T-helper 1 cell treated with Interleukin-12 subunit alpha and Interleukin-12 subunit beta and Interleukin-4 antibody, amounts not matched to agents 30 ng/mL and 1 ng/mL, for 36 hours (primary cell): Measurements from ENCODE around the gene RCOR2. TPM values are rescaled to one million over a fixed set of nuclear protein-coding genes. Genes with fewer than 3 reads are reported as not detected.
"Not testable (repeated sequence)": the region's sequence is repeated elsewhere in the genome, so short reads cannot be mapped to it uniquely, and the experiment has no call there.

Experiments
- intact Hi-C: fragments of 100-400 bp; cut with micrococcal nuclease; formaldehyde crosslinking; loops from one replicate; pipeline ENCODE4 v1.15.1; 2024
- total RNA-seq: library from RNA; stranded (reverse); gene quantifications from 2 replicates; pipeline ENCODE4 v1.2.3, GENCODE V29; 2022

The RCOR2 gene
- total RNA-seq, 1 donor from 2014 or later: not detected

- intact Hi-C loops: no loop called here
Observed at GRCh38 chr11:63882555-63883242, 34.3 kb downstream of the RCOR2 start.

DNA sequence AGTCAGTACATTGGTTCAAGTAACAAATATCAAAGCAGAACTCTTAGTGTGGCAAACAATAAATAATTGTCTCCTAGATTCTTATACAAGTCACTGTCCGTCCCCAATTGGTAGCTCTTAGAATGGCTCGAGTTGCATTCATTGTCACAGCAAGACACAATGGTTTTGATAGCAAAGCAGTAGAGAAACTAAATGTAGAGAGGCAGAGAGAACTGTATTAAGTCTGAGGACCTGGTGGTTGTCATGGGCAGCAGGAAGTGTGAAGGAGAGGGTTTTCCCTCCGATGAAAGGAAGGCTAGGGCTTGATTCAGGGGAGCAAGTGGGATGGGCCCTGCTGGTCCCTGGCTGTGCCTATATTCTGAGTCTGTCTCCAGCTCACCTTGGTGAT lies 36.6 kb downstream of the RCOR2 start:
- intact Hi-C loops: no loop called here

DNA sequence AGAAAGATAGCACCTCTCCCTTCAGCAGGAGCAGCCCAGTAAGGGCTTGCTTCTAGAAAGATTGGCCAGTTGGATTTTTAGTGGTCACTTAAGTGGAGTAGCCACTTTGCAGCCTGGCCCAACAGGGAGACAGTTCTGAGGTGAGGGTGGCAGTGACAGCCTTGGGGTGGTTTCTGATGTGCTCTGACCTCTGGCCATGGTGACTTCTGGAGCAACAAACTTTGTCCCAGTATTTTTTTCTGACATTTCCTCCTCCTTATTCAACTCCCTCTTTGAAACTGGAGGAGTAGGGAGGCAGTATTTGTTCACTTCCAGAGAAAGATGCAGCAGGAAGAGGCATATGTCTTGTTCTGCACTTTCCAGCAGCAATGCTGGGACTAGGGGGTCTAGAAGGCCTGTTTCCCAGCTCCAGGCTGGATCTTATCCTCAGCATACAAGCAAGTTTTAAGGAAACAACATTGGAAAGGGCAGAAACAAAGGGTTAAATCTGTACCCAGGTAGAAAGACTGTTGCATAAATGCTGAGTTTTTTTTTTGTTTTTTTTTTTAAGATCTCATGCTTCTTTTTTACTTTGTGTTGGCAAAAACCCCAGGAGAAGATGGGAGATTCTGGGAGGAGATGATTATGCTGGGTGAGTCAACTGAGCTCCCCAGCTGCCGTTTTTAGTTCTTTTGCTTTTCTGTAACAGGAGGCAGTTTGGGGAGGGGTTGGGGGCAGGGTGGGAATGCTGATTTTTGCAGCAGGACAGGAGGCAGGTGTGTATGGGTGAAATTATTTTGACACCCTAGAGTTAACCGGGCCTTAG lies 37.2 kb downstream of the RCOR2 start:
- intact Hi-C loops: no loop called here

DNA sequence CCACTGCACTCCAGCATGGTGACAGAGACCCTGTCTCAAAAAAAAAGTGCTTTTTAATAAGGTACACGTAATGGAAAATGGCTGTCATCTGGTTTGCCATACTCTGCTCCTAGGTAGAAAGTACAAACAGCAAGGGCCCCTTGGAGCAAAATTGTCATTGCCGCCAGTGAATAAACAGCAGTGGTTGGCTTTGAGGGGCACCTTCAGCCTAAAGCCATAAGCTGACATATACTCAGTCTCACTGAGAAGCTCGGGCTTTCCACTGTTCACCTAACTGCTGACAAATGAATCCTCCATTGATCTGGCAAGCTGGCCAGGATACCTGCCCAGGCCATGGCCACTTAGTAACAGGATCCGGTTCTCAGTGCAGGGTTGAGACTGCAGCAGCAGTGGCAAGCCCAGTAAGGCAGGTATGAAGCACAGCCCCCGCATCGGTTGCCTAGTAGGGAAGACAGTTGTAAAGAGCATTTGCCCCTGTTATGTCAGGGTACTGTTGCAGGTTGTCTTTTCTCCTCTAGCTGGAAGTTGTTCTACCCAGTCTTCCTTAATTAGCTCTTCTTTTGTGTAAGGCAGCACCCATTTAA lies 39.2 kb downstream of the RCOR2 start:
- intact Hi-C loops: no loop called here

DNA sequence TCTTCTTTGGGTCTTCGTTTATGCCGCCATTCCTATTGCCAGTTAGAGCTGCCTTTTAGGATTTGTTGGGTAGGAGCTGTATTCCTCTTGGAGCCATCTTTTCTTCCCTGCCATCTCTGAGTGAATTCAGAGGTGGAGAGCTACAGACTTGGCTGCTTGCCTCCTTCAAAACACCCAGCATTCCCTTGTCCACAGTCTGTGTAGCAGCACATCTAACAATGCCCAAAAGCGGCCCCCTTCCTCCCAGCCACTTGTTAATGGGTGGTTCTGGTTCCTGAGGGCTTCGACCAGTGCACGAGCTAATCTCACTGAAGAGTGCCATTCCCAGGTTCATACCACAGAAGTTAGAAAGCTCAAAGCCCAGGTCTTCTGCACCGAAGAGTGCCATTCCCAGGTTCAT lies 40.3 kb downstream of the RCOR2 start:
- intact Hi-C loops: no loop called here

GRCh38 chr11:63875506-63876065 lies 41.4 kb downstream of the RCOR2 start:
- intact Hi-C loops: no loop called here

DNA sequence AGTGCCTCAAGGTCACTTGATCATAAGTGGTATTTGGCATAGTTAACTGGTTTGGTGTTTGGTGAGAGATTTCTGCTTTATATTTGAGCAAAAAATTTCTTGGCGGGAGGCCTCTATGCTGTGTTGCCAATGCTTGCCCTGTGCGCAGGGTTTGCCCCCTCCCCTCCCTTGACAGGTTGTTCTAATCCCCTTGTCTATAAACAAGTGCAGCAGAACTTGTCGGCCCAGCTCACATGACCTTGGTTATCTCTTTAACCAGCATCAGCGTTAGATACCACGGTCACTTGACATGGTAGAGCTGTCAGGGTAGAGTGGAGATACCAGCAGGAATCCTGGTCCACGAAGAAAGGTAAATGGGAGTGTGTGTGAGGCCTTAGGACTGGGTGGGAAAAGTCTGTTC lies 42.5 kb downstream of the RCOR2 start:
- intact Hi-C loops: no loop called here

GRCh38 chr11:63873311-63873710 lies 43.7 kb downstream of the RCOR2 start:
- intact Hi-C loops: loop anchor here (2.0 kb wide), 1 partner anchor 65 kb away; the partner anchor contains the start of gene NAA40

DNA sequence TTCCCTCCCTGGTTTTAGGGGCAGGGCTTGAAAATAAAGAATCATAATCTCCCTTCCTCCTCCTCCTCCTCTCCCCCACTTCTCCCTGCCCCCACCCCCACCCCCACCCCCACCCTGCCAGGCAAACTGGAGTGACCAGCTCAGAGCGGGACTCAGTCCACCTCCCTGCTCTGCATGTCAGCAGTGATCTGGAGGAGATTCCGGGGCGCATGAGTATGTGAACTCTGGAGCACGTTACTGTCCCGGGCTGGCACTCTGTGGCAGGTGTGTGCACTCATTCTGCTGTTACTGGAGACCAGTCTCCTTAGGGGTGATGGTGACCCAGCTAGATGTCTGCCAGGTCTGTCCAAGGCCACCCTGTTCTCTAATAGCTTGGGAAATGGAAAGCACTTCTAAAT lies 44.2 kb downstream of the RCOR2 start:
- intact Hi-C loops: loop anchor here (1.0 to 2.0 kb wide), 2 partner anchors 35 to 66 kb away; partner anchors contain the start of gene NAA40

DNA sequence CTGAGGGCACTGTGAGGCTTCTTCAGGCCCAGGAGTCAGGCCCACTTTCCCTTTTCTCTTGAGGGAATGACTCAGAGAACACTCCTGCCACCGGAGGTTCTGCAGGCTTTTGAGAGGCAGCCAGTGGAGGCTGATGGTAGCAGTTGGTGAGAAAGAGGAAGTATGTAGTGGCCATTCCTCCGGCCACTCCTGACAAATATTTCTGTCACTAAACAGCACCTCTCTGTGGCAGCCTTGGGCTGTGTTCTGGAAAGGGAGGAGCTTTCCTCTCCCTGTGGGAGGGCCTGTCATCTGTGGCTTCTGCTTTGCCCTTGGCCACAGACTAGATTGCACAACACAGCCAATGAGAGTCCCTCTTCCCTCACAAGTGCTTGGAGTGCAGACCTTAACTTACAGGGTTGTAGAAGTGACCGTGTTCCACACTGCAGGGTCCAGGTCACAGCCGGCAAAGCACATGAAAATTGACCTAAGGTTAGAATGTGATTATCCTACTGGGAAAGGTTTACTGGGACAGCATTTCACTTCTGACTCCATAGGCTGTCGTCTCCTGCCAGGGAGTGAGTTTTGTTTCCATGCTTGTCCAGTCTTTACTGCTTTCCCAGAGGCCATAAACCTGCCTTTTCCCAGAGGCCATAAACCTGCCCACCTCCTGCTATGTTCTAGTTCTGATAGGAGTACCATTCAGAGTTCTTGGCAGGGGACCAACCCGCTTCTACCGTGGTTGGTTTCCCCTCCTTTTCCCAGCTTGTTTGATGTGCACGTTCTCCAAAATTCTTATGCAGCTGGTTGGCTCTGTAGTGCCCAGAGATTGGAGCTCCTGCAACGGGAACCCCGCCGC lies 44.8 kb downstream of the RCOR2 start:
- intact Hi-C loops: loop anchor here (1.0 to 2.0 kb wide), 2 partner anchors 35 to 67 kb away; partner anchors contain the start of gene NAA40

DNA sequence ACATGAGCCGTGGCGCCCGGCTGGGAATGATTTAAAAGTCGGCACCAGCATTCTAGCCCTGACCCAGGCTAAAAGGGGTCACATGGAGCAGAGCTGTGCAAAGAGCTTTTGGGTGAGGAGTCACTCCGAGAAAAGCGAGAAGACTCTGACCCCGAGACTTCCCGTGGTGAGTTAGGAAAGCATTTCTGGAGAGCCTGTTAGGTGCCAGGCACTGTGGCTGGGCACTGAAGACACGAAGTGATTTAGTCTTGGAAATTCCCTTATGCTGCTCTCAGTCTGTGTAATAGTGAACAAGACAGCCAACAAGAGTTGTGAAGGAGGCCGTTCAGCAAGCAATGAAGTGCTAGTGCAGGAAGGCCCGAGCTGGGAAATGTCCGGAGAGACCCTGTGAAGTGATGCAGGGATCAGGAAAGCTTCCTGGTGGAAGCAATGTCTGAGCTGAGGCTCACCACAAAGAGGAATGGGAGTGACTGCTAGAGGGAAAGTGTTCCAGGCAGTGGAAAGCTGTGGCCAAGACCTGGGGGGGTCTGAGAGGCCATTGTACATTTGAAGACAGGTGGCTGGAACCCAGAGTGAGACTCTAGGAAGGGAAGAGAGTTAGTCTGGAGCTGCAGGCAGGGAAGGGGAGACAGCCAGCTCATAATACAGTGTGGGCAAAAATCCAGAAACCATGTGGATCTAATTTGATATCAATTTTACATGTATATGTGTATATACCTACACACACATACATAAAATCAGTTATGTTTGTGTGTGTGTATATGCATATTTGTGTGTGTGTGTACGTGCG lies 46.4 kb downstream of the RCOR2 start:
- intact Hi-C loops: no loop called here

DNA sequence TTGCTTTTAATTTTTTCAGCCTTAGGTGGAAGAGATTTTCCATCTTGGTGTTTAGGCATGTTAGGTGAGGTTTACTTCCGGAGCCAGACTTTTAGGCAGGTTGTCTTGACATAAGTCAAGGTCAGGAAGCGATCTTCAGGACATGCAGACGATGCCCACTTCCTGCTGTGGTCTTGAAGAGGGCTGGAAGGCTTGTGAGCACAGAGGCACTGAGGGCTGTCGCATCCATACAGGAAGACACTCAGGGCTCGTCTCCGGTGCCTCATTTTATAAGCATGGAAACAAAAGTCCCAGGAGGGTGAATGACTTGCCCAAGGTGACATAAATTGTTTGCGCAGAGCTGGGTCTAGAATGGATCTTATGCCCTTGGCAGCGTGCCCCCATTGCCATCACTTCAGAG lies 47.3 kb downstream of the RCOR2 start:
- intact Hi-C loops: no loop called here

DNA sequence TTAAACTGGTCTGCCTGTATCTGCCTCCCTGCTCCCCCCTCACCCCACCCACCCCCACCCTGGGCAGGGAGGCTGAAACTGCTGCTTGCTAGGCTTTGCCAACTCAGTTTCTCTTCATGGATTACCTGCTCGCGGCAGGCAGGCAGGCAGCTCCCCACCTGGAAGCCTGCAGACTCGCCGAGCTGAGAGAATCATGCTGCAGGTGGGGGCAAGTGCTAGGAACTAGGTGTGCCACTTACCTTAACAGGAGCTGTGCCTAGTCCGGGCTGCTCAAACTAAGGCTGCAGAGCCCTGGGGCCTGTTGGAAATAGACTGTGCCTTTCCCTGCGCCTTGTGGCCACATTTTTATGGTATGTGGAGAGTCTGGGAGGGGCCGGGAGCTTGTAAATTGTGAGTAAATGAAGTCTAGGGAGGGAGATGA lies 47.8 kb downstream of the RCOR2 start:
- intact Hi-C loops: no loop called here

DNA sequence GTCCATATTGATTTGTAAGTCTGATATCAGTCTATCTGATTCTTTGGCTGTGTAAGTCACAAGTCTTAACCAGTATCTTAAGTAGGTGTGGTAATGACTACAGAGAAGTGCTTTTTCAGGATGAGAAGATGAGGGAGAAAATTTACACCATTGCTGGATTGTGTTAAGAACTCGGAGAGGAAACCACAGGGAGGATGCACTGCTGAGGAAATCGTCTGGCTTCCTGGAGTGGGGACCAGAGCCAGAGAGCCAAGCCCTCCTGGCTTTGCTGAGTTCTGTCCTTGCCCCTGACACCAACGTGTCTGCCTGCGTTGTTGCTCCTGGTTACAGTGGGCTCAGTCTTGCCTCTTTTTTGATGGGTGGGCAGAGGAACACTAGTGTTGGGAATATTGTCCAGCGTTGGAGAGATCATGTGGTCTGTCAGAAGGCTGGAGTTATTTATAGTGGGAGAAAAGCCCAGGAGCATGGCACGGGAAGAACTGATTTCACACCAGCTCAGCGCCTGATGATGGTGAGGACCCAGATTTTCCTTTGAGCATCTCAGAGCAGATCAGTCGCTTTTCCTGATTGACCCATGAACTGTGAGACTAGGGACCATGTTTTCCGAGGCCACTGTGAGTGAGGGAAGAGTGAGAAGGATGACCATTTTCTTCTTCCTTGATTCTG lies 48.4 kb downstream of the RCOR2 start:
- intact Hi-C loops: no loop called here

DNA sequence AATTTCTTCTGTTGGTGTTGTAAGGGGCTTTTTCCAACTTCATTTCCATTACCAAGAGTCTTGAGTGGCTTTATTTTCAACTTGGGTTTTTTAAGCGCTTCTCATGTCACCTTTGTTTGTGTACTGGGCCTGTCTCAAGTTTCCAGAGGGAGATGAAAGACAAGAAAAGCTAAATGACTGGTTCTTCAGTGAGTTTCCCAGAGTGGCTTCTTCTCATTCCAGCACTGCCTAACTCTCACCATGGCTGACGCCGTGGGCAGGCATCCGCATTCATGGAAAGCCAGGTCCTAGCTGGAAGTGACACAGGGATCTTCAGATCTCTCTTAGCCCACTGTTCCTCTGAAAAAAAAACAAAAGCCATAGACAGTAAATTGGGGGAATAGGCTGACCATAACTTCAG lies 49.5 kb downstream of the RCOR2 start:
- intact Hi-C loops: loop anchor here (2.0 kb wide), 1 partner anchor 17 kb away; no protein-coding TSS in a partner anchor

DNA sequence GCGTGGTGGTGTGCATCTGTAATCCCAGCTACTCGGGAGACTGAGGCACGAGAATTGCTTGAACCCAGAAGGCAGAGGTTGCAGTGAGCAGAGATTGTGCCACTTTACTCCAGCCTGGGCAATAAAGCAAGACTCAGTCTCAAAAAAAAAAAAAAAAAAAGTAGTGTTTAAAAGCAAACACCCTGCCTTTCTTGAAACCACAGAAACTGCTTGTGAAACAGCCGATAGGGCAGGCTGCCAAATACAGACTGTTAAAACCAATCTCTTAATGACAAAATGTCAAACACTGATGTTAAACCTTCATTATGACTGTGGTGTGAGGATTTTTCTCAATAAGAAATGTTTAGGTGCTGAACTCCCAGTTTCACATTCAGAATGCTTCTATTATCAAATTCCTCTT lies 50.8 kb downstream of the RCOR2 start:
- intact Hi-C loops: loop anchor here (1.0 to 2.0 kb wide), 4 partner anchors 15 to 108 kb away; partner anchors contain the start of gene COX8A

DNA sequence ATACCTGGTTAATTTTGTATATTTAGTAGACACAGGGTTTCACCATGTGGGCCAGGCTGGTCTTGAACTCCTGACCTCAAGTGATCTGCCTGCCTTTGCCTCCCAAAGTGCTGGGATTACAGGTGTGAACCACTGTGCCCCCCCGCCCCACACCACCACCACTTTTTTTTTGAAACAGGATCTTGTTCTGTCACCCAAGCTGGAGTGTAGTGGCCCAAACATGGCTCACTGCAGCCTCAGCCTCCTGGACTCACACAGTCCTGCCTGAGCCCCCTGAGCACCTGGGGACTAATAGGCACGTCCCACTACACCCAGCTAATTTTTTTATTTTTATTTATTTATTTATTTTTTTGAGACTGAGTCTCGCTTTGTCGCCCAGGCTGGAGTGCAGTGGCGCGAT lies 53.3 kb downstream of the RCOR2 start:
- intact Hi-C loops: not testable (repeated sequence)

DNA sequence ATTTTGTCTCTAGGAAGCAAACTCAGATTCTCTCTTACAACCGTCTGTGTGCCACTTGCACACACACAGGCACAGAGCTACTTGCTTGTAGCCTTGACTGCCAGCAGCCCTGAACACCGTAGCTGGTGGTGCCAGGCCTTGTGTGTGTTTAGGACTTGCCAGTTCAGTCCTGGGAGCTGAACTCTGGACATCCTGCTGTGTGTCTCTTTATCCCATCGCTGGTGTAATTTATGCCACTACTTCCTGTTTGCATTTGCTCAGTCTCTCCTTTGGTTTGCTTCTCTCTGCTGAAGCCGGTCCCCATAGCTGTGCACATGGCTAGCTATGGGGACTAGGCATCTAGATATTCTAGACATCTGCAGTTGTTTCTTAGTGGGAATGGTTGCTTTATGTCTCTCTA lies 54.0 kb downstream of the RCOR2 start:
- intact Hi-C loops: no loop called here
